Spleen (tissue), 11 donors: Measurements from ENCODE around the gene FYN. TPM values are rescaled to one million over a fixed set of nuclear protein-coding genes. Genes with fewer than 3 reads are reported as not detected.

Experiments
- DNase-seq: peaks from one replicate; pipeline ENCODE4 v3.0.0-alpha.2; 2020
- H3K27ac ChIP-seq, 8 donors: fragments of 200-600 bp; sonication (generic) in 7 of 8; 1 replicate in 4 of 8; 2 replicates in 4 of 8; pipeline versions ENCODE4 v1.5.0 to v1.8.0; 2016 to 2021; ENCODE audit warnings: inconsistent platforms in 4 of 8, mild to moderate bottlenecking in 4 of 8, moderate library complexity in 1 of 8
- H3K27me3 ChIP-seq, 7 donors: fragments of 200-600 bp; sonication (generic) in 6 of 7; replicated peaks in 1 of 7; 1 replicate in 4 of 7; 2 replicates in 3 of 7; pipeline versions ENCODE4 v1.5.0 to v1.8.0; 2016 to 2021; ENCODE audit warnings: inconsistent platforms in 3 of 7, mild to moderate bottlenecking in 1 of 7
- H3K36me3 ChIP-seq, 6 donors: fragments of 200-600 bp; sonication (generic) in 5 of 6; 1 replicate in 4 of 6; 2 replicates in 2 of 6; pipeline versions ENCODE4 v1.5.0 to v1.8.0; 2016 to 2021; ENCODE audit warnings: inconsistent platforms in 2 of 6
- H3K4me1 ChIP-seq, 6 donors: fragments of 200-600 bp; sonication (generic) in 5 of 6; 1 replicate in 3 of 6; 2 replicates in 3 of 6; pipeline versions ENCODE4 v1.5.0 to v1.8.0; 2016 to 2021; ENCODE audit warnings: inconsistent platforms in 3 of 6
- H3K4me3 ChIP-seq, 8 donors: fragments of 200-600 bp; sonication (generic) in 7 of 8; 1 replicate in 4 of 8; 2 replicates in 4 of 8; pipeline versions ENCODE4 v1.5.0 to v1.8.0; 2016 to 2021; ENCODE audit warnings: inconsistent platforms in 4 of 8, mild to moderate bottlenecking in 4 of 8, moderate library complexity in 2 of 8
- H3K9me3 ChIP-seq, 8 donors: fragments of 200-600 bp; sonication (generic) in 7 of 8; 1 replicate in 4 of 8; 2 replicates in 4 of 8; pipeline versions ENCODE4 v1.5.0 to v1.8.0; 2016 to 2021; ENCODE audit warnings: inconsistent platforms in 4 of 8
- CTCF ChIP-seq, 11 experiments: fragments of 200-600 bp in 7 of 11; fragments of 450-650 bp in 4 of 11; sonication (generic) in 4 of 11; IDR thresholded peaks in 8 of 11; conservative IDR thresholded peaks in 3 of 11; 1 replicate in 7 of 11; 2 replicates in 4 of 11; pipeline versions ENCODE4 v1.4.0 to v1.8.0; 2016 to 2021; ENCODE audit warnings: antibody characterized with exemption in 11 of 11, inconsistent platforms in 4 of 11, mild to moderate bottlenecking in 1 of 11
- POLR2A ChIP-seq, 3 donors: fragments of 450-650 bp; IDR thresholded peaks; one replicate each; pipeline ENCODE4 v1.5.1; 2017; ENCODE audit warnings: antibody characterized with exemption in 3 of 3, mild to moderate bottlenecking in 1 of 3
- POLR2AphosphoS5 ChIP-seq, 3 donors: sonication (generic); formaldehyde crosslinking; IDR thresholded peaks; one replicate each; pipeline ENCODE4 v1.5.1; 2017; ENCODE audit warnings: antibody characterized with exemption in 3 of 3
- WGBS, 5 donors: extraction: QIAGEN DNeasy Blood & Tissue Kit in 3 of 5; methylation state at CpG; one replicate each; pipeline versions ENCODE4 v1.1.5 to v1.1.7; 2013 to 2018; 5-methylcytosine and 5-hydroxymethylcytosine counted together
- intact Hi-C: fragments of 100-400 bp; cut with DNase I; formaldehyde crosslinking; loops from one replicate; pipeline ENCODE4 v1.15.0; 2023; ENCODE audit warnings: low total_unique reads
- polyA plus RNA-seq, 3 donors: library from polyadenylated mRNA; stranded (reverse); fragments of 200-250 nt; gene quantifications; one replicate each; pipeline ENCODE4 v1.2.1, GENCODE V29; 2013
- total RNA-seq, 7 donors: library from RNA; depleted of rRNA in 3 of 7; stranded (reverse); fragments of >200 nt in 3 of 7; fragmentation: NEBNext Ultra II Directional in 4 of 7; extraction: Animal tissue kit (Norgen Biotek cat#: 25700) in 4 of 7; gene quantifications; one replicate each; pipeline versions ENCODE4 v1.1.0 to v1.2.1, GENCODE V29; 2016 to 2021
- donor health status: healthy with polysubstance abuse.
- donor health status: DM: no; HTN: no; CAD: no; lungs with moderate emphysema.
- donor health status: DM: no; HTN: no; CAD: no.
- donor health status: Bipolar disorder and iron deficiency.
- donor health status: healthy.
- donor health status: DM: no; HTN: no; CAD: no.
- donor health status: DM: yes; HTN: yes; CAD: no.

FYN gene
- total and polyA plus RNA-seq, 10 donors, result 56.6 to 409 (median 205) TPM

GRCh38 chr6:111920578-111920977, 47.3 kb upstream of the FYN start:
- WGBS, 5 donors, result 71 to 84% (median 76%) methylated on average over 7 of the region's 7 CpGs
- Histone ChIP-seq H3K27ac (no peak overlapping the region), H3K27me3 (no peaks in the 10 kb centered on the region), H3K4me3 (no peak overlapping the region), H3K36me3 (no peaks in the 10 kb centered on the region), H3K9me3 (no peaks in the 10 kb centered on the region), H3K4me1 (peaks cover 0 to 10% (median 1%) of the 10 kb centered on the region in 6 donors)
- intact Hi-C loops, result no loop called here
- TF ChIP-seq CTCF (IDR thresholded peaks at IDR 0.05 in 8 of 11, conservative IDR thresholded peaks at IDR 0.05 in 3 of 11) (no peak), POLR2AphosphoS5 (IDR thresholded peaks at IDR 0.05) (no peak), POLR2A (IDR thresholded peaks at IDR 0.05) (no peak)
- DNase-seq, result no peak

GRCh38 chr6:111918825-111919224, 45.6 kb upstream of the FYN start:
- Histone ChIP-seq H3K4me1 (peaks cover 0 to 10% (median 0%) of the 10 kb centered on the region in 6 donors), H3K27me3 (no peaks in the 10 kb centered on the region), H3K36me3 (no peaks in the 10 kb centered on the region), H3K9me3 (no peaks in the 10 kb centered on the region), H3K4me3 (no peak overlapping the region), H3K27ac (no peak overlapping the region)
- no peak for DNase-seq
- TF ChIP-seq POLR2AphosphoS5 (IDR thresholded peaks at IDR 0.05) (no peak), POLR2A (IDR thresholded peaks at IDR 0.05) (no peak), CTCF (IDR thresholded peaks at IDR 0.05 in 8 of 11, conservative IDR thresholded peaks at IDR 0.05 in 3 of 11) (no peak)
- intact Hi-C loops, result no loop called here
- 75 to 87% (median 85%) methylated on average over 4 to 5 of the region's 5 CpGs for WGBS, 5 donors

- Histone ChIP-seq H3K4me1 (peaks cover 0 to 10% (median 0%) of the 10 kb centered on the region in 6 donors), H3K4me3 (no peak overlapping the region), H3K36me3 (no peaks in the 10 kb centered on the region), H3K27me3 (no peaks in the 10 kb centered on the region), H3K9me3 (no peaks in the 10 kb centered on the region), H3K27ac (no peak overlapping the region)
- no peak for DNase-seq
- TF ChIP-seq CTCF (IDR thresholded peaks at IDR 0.05 in 8 of 11, conservative IDR thresholded peaks at IDR 0.05 in 3 of 11) (no peak), POLR2AphosphoS5 (IDR thresholded peaks at IDR 0.05) (no peak), POLR2A (IDR thresholded peaks at IDR 0.05) (no peak)
- intact Hi-C loops, result no loop called here
Observed at GRCh38 chr6:111916747-111917146, 43.5 kb upstream of the FYN start.

- Histone ChIP-seq H3K27ac (no peak overlapping the region), H3K4me3 (no peak overlapping the region), H3K4me1 (peaks cover 0 to 5% (median 0%) of the 10 kb centered on the region in 6 donors), H3K27me3 (no peaks in the 10 kb centered on the region), H3K36me3 (no peaks in the 10 kb centered on the region), H3K9me3 (no peaks in the 10 kb centered on the region)
- 88 to 100% (median 96%) methylated on average over 1 of the region's 1 CpG for WGBS, 5 donors
- no peak for DNase-seq
- TF ChIP-seq CTCF (IDR thresholded peaks at IDR 0.05 in 8 of 11, conservative IDR thresholded peaks at IDR 0.05 in 3 of 11) (no peak), POLR2AphosphoS5 (IDR thresholded peaks at IDR 0.05) (no peak), POLR2A (IDR thresholded peaks at IDR 0.05) (no peak)
- intact Hi-C loops, result no loop called here
Observed at GRCh38 chr6:111914617-111915016, 41.4 kb upstream of the FYN start.
